ENCODE results near the gene EFCAB12.

- TF ChIP-seq POLR2A (IDR thresholded peaks at IDR 0.05), result no peak
- no peak for TF ChIP-seq CTCF (IDR thresholded peaks at IDR 0.05)
These were observed 17.5 kb downstream of the EFCAB12 start for GRCh38 chr3:129410971-129411370.

Data from body of pancreas (tissue), 4 donors.